GM23338 (cell line): ENCODE measurements around the gene TMEM273. TPM values are rescaled to one million over a fixed set of nuclear protein-coding genes. Genes with fewer than 3 reads are reported as not detected.

Source experiments
- ATAC-seq: fragments of 200-7000 bp; cut with Tn5 transposase; 3 replicates; pipeline ENCODE4 v1.9.1; 2020
- DNase-seq: peaks from one replicate; pipeline ENCODE4 v3.0.0-alpha.2; 2015; ENCODE audit warnings: low spot score
- H2AFZ ChIP-seq: fragments of 200-600 bp; sonication (generic); 2 replicates; pipeline ENCODE4 v1.8.0; 2016; ENCODE audit warnings: antibody characterized with exemption, mild to moderate bottlenecking, moderate library complexity
- H3F3A ChIP-seq: fragments of 200-600 bp; sonication (generic); replicated peaks from 2 replicates; pipeline ENCODE4 v1.8.0; 2017; ENCODE audit warnings: antibody characterized with exemption, mixed run types, low read depth
- H3K27ac ChIP-seq: fragments of 200-600 bp; sonication (generic); 2 replicates; pipeline ENCODE4 v1.6.1; 2016; ENCODE audit warnings: low read depth
- H3K27me3 ChIP-seq: fragments of 200-600 bp; sonication (generic); 2 replicates; pipeline ENCODE4 v1.8.0; 2016; ENCODE audit warnings: mild to moderate bottlenecking, mixed run types, moderate library complexity; ENCODE audit not compliant: insufficient read depth
- H3K36me3 ChIP-seq: fragments of 200-600 bp; sonication (generic); 2 replicates; pipeline ENCODE4 v1.8.0; 2016; ENCODE audit warnings: mild to moderate bottlenecking; ENCODE audit not compliant: insufficient read depth
- H3K4me1 ChIP-seq: fragments of 200-600 bp; sonication (generic); 2 replicates; pipeline ENCODE4 v1.8.0; 2016; ENCODE audit warnings: mild to moderate bottlenecking, moderate library complexity; ENCODE audit not compliant: insufficient read depth
- H3K4me2 ChIP-seq: fragments of 200-600 bp; sonication (generic); 2 replicates; pipeline ENCODE4 v1.7.1; 2017; ENCODE audit warnings: mixed run types
- H3K4me3 ChIP-seq: fragments of 200-600 bp; sonication (generic); 2 replicates; pipeline ENCODE4 v1.6.1; 2016; ENCODE audit warnings: mixed run types
- H3K79me2 ChIP-seq: fragments of 200-600 bp; sonication (generic); replicated peaks from 2 replicates; pipeline ENCODE4 v1.8.0; 2017; ENCODE audit warnings: mild to moderate bottlenecking; ENCODE audit not compliant: insufficient read depth
- H3K9me2 ChIP-seq: fragments of 200-600 bp; sonication (generic); 2 replicates; pipeline ENCODE4 v1.8.0; 2017; ENCODE audit not compliant: insufficient read depth
- H4K20me1 ChIP-seq: fragments of 200-600 bp; sonication (generic); replicated peaks from 2 replicates; pipeline ENCODE4 v1.8.0; 2017; ENCODE audit warnings: mild to moderate bottlenecking; ENCODE audit not compliant: insufficient read depth
- H3K27ac Mint-ChIP-seq: 2 replicates; pipeline ENCODE4 v1.8.0; 2020; ENCODE audit warnings: inconsistent platforms, mild to moderate bottlenecking, moderate library complexity, mixed read lengths
- H3K27me3 Mint-ChIP-seq: 3 replicates; pipeline ENCODE4 v1.8.0; 2022; ENCODE audit warnings: low read depth, mild to moderate bottlenecking, moderate library complexity, mixed read lengths, inconsistent platforms; ENCODE audit not compliant: insufficient read depth, poor library complexity
- H3K36me3 Mint-ChIP-seq: 3 replicates; pipeline ENCODE4 v1.8.0; 2021; ENCODE audit warnings: low read depth, mild to moderate bottlenecking, inconsistent platforms, moderate library complexity, mixed read lengths
- H3K4me1 Mint-ChIP-seq: 3 replicates; pipeline ENCODE4 v1.8.0; 2020; ENCODE audit warnings: mild to moderate bottlenecking, inconsistent platforms, mixed read lengths
- H3K4me3 Mint-ChIP-seq: 3 replicates; pipeline ENCODE4 v1.8.0; 2021; ENCODE audit warnings: moderate library complexity, mild to moderate bottlenecking, inconsistent platforms, mixed read lengths
- H3K9me3 Mint-ChIP-seq: 3 replicates; pipeline ENCODE4 v1.8.0; 2020; ENCODE audit warnings: moderate library complexity, mild to moderate bottlenecking, inconsistent platforms, mixed read lengths
- CTCF ChIP-seq, 2 experiments: fragments of 200-600 bp in 1 of 2; sonication (generic) in 1 of 2; conservative IDR thresholded peaks; 2 replicates each; pipeline versions ENCODE4 v1.5.1 to v1.6.1; 2016 to 2017; ENCODE audit warnings: antibody characterized with exemption in 2 of 2, low read depth in 2 of 2, mild to moderate bottlenecking in 2 of 2, moderate library complexity in 1 of 2
- ETS1 ChIP-seq: IDR thresholded peaks from 2 replicates; pipeline ENCODE4 v1.6.1; 2016; ENCODE audit warnings: antibody characterized with exemption
- EZH2 ChIP-seq: fragments of 200-600 bp; sonication (generic); IDR thresholded peaks from one replicate; pipeline ENCODE4 v1.8.0; 2017; ENCODE audit warnings: antibody characterized with exemption, mild to moderate bottlenecking, low read depth; ENCODE audit not compliant: unreplicated experiment
- EZH2phosphoT487 ChIP-seq: fragments of 200-600 bp; sonication (generic); IDR thresholded peaks from one replicate; pipeline ENCODE4 v1.8.1; 2018; ENCODE audit warnings: antibody characterized with exemption; ENCODE audit not compliant: unreplicated experiment
- POLR2AphosphoS5 ChIP-seq: IDR thresholded peaks from 2 replicates; pipeline ENCODE4 v1.6.1; 2016; ENCODE audit warnings: antibody characterized with exemption, low read depth
- STAT1 ChIP-seq: IDR thresholded peaks from one replicate; pipeline ENCODE4 v1.6.1; 2016; ENCODE audit warnings: antibody characterized with exemption; ENCODE audit not compliant: unreplicated experiment
- ZNF462 ChIP-seq: fragments of 250-450 bp; sonication (Bioruptor Pico); IDR thresholded peaks from 2 replicates; pipeline ENCODE4 v1.5.0; 2020; ENCODE audit warnings: mild to moderate bottlenecking, moderate library complexity
- polyA plus RNA-seq: library from polyadenylated mRNA; unstranded; fragments of >200 nt; fragmentation: Nextera tagmentation; extraction: Ambion mirVana; gene quantifications from 2 replicates; pipeline ENCODE4 v1.2.1, GENCODE V29; 2016
- total RNA-seq: library from RNA; depleted of rRNA; stranded (reverse); fragments of >200 nt; shearing (Covaris generic); gene quantifications from 2 replicates; pipeline ENCODE4 v1.2.3, GENCODE V29; 2014

TMEM273 gene
- total and polyA plus RNA-seq, 2 experiments from 2014 or later = not detected

GRCh38 chr10:49118430-49119074 lies 69.6 kb downstream of the TMEM273 start:
- TF ChIP-seq ETS1 = no peak
- DNase-seq (no peak), ATAC-seq (no peak)

GRCh38 chr10:49117376-49118070 lies 70.7 kb downstream of the TMEM273 start:
- no peak overlapping the region for H3K4me3 Mint-ChIP-seq
- no peaks in the 10 kb centered on the region for H3K4me1 ChIP-seq
- ATAC-seq (no peak), DNase-seq (no peak)
- H3K27ac Mint-ChIP-seq = no peak overlapping the region
- no peak overlapping the region for H3K4me2 ChIP-seq
- no peaks in the 10 kb centered on the region for H3K9me3 Mint-ChIP-seq
- peaks cover 10% of the 10 kb centered on the region for H3K27me3 Mint-ChIP-seq
- no peak overlapping the region for H3K27ac ChIP-seq
- 0 out of 2 replicates have a peak, but pooled peaks cover 5% of the 10 kb centered on the region for H3K9me2 ChIP-seq
- no peak overlapping the region for H2AFZ ChIP-seq
- H3K36me3 ChIP-seq = no peaks in the 10 kb centered on the region
- H3K79me2 ChIP-seq = no peaks in the 10 kb centered on the region
- peaks cover 11% of the 10 kb centered on the region for H3K27me3 ChIP-seq
- no peak overlapping the region for H3K4me3 ChIP-seq
- no peaks in the 10 kb centered on the region for H3K36me3 Mint-ChIP-seq
- H3F3A ChIP-seq = no peaks in the 10 kb centered on the region
- H4K20me1 ChIP-seq = no peaks in the 10 kb centered on the region
- peaks cover 2% of the 10 kb centered on the region; the same call in 1 of the 3 replicates for H3K4me1 Mint-ChIP-seq
- TF ChIP-seq EZH2 = no peak
- TF ChIP-seq ZNF462 (CRISPR knock-in tag) = no peak
- no peak for TF ChIP-seq STAT1
- TF ChIP-seq EZH2phosphoT487 = no peak
- TF ChIP-seq ETS1 = no peak
- no peak for TF ChIP-seq CTCF (conservative IDR thresholded peaks at IDR 0.05; ENCODE audit: low read depth in 2 of 2)
- no peak for TF ChIP-seq POLR2AphosphoS5

More at GRCh38 chr10:49118430-49119074, 69.6 kb downstream of the TMEM273 start:
- Histone ChIP-seq H3K36me3 (no peaks in the 10 kb centered on the region), H3K27me3 (peaks cover 11% of the 10 kb centered on the region), H3F3A (no peaks in the 10 kb centered on the region), H3K9me2 (0 out of 2 replicates have a peak, but pooled peaks cover 5% of the 10 kb centered on the region), H3K4me3 (no peak overlapping the region), H2AFZ (peak overlapping the region; percentile 34; the same call in 1 of the 2 replicates), H3K4me1 (no peaks in the 10 kb centered on the region), H3K4me2 (no peak overlapping the region), H3K27ac (no peak overlapping the region), H3K79me2 (no peaks in the 10 kb centered on the region), H4K20me1 (no peaks in the 10 kb centered on the region)
- H3K9me3 Mint-ChIP-seq = peaks cover 2% of the 10 kb centered on the region; the same call in 1 of the 3 replicates
- peaks cover 10% of the 10 kb centered on the region for H3K27me3 Mint-ChIP-seq
- no peak overlapping the region for H3K4me3 Mint-ChIP-seq
- peaks cover 2% of the 10 kb centered on the region; the same call in 1 of the 3 replicates for H3K4me1 Mint-ChIP-seq
- H3K27ac Mint-ChIP-seq = no peak overlapping the region
- H3K36me3 Mint-ChIP-seq = no peaks in the 10 kb centered on the region
